ENCODE measurements around the gene PDE4D. TPM values are rescaled to one million over a fixed set of nuclear protein-coding genes. Genes with fewer than 3 reads are reported as not detected.

Gene PDE4D
- total RNA-seq, 1 donor from 2014 or later = 41.0 TPM

DNA sequence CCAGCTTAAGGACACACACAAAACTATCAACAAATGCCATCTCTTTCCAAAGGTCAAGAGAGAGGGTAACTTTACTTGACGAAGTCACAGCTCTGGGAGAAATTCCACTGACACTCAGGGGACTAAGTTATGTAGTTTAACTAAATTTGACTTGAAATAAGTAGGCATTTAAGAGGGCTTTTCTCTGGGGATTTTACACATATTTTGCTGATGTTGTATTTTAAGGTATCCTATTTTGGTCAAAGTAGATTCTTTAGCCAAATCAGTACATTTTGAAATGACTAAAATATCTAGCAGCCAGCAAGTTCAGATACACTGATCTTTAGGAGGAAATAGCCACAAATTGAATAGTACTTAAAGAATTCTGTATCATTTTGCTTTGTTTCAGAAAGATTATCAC, 652.0 kb downstream of the PDE4D start:
- no peak for DNase-seq

- no peak for DNase-seq
These were observed 652.4 kb downstream of the PDE4D start for GRCh38 chr5:59241119-59241518.

DNA sequence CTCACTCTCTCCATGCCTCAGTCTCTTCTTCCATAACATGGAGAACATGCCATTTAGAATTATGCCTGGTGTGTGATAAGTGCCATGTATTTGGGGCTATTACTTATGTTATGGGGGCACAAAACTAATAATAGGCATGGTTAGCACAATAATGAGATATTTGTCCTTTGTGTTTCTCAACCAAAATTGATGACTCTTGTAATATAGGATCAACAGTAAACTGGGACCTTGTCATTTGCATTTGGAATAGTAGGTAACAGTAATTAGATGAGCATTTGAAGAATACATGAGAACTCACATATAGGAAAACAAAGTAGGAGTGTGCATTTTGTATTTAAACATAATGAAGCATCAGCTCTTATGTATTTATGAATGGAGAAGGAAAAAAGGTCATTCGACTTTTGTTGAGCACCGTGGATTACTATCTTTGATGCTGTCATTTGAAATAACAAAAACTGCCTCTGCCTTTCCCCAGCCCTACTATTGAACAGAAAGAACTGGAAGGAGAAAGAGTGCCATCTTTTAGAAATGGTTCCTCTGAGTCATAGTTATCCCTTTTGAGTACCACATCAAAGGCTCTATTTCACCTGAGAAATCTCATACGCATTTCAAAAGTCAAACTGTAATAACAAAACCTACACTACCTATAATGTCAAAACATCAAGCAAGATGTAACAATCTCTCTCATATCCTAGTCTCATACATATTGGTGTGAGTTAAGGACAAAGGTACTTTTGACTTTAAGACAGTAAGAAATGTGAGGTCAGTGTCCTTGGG, 655.2 kb downstream of the PDE4D start:
- DNase-seq = no peak

GRCh38 chr5:59236986-59237385, 656.5 kb downstream of the PDE4D start:
- DNase-seq = no peak

- no peak for DNase-seq
These were observed 657.1 kb downstream of the PDE4D start for GRCh38 chr5:59236448-59236847.

GRCh38 chr5:59234236-59234635, 659.3 kb downstream of the PDE4D start:
- DNase-seq = no peak

DNA sequence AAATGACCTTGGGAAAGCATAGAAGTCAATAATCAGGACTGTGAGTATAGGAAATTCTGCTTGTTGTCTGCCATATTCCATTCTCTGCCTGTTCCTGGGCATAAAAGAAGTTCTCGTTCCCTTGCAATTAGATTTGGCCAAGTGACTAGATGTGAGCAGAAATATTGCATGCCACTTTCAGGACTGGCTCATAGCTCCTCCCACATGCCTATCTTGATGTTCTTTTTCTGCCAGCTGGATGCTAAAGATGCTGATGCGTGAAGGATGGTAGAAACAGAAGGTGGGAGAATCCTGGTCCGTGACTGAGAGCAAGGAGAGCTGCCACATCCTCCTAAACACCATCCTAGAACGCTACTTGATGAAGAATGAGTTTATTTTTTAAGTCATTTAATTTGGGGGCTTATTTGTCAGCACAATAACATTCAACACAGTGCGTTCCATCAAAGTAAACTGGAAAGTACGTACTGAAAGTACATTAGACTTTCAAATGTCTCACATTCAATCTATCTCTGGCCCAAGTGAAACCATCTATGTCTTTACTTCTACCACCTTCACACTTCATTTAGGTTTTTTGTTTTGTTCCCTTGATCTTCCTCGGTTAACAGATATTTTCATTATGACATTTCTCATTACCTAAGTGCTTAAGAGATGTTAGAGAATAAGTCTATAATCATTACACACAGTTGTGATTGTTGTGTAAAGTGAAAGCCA, 662.1 kb downstream of the PDE4D start:
- DNase-seq = no peak

GRCh38 chr5:59222687-59223511, 670.6 kb downstream of the PDE4D start:
- peak; percentile 35 for DNase-seq

DNA sequence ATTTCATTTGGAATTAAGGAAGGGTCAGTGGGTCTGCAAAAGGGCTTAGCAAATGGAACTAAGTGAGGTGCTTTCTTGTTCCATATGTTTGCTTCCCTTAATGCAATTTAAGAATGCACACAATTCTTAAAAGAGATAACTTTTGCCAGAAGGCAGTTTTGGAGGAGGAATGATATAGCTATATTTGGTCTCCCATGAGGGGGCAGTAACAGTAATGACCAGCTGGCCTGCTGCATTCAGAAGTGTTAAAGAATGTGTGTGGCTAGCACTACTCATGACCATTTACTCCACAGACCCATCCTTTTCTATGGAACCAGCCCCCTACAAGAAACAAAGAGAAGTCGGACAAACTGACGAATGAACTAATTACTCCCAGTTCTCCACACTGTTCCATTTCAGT, 671.8 kb downstream of the PDE4D start:
- no peak for DNase-seq

DNA sequence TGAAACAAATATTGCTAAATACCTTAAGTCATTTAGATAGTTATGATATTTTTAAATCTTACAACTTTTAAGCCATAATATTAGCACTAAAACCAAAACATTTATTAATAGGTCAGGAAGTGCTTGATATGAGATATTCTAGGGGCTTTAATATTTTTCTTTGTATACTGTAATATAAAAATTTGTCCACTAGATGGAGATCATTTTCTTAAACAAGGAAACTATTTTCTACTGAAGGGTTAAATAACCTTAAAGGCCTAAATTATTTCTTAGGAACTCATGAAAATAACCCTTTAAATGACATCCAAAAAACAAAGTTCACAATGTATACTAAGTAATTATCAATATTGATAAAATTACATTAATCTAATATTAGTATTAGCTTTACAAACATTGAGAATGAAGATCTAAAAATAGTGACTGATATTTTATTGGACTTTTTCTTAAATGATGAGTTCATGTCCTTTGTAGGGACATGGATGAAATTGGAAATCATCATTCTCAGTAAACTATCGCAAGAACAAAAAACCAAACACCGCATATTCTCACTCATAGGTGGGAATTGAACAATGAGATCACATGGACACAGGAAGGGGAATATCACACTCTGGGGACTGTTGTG, 675.0 kb downstream of the PDE4D start:
- DNase-seq = peak; percentile 46

- no peak for DNase-seq
These were observed 676.7 kb downstream of the PDE4D start for GRCh38 chr5:59216841-59217240.

GRCh38 chr5:59212596-59212995, 680.9 kb downstream of the PDE4D start:
- DNase-seq = no peak

DNA sequence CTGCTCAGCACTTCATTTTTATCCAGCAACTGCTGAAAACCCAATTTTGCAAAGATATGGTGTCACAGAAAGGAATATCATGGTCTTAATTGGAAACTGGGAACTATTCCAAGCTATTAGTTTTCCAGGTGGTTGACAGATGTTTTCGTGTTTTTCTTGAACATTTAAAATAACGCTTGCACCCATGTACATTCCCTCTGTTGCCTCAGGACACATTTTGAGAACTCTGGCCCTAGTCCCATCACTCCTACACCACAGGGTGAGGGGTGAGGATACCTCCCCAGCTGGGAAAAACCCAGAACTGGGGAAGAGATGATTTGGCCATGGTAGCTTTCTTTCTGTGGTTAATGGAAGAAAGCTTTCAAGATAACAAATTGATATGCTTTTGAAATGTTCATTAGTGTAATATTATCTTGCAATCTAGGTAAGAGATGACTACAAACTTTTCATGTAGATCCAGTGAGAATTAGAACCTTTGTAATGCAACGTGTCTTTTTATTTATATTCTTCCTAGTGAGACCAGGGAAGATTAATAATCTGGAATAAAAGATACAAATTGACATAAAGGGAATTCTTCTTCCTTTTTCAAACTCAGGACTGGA, 683.7 kb downstream of the PDE4D start:
- no peak for DNase-seq

DNA sequence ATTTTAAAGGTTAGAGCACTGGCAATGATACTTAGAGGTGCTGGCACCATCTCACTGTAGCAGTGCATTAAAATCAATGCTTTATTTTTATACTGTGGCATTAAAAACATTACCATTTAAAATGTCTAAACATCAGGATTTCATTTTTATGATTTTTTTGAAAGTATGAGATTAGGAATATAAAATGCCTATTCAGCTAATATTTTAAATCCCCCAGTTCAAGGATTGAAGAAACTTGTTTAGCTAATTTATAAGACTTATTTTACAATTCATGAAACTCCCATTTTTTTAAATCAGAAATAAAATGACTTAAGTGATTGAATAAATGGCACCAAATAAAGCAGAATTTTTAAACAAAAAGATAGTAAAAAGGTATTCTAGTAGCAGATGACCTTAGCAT, 685.1 kb downstream of the PDE4D start:
- no peak for DNase-seq

GRCh38 chr5:59207401-59207800, 686.1 kb downstream of the PDE4D start:
- DNase-seq = no peak

GRCh38 chr5:59206132-59206581, 687.4 kb downstream of the PDE4D start:
- peak; percentile 54 for DNase-seq

DNA sequence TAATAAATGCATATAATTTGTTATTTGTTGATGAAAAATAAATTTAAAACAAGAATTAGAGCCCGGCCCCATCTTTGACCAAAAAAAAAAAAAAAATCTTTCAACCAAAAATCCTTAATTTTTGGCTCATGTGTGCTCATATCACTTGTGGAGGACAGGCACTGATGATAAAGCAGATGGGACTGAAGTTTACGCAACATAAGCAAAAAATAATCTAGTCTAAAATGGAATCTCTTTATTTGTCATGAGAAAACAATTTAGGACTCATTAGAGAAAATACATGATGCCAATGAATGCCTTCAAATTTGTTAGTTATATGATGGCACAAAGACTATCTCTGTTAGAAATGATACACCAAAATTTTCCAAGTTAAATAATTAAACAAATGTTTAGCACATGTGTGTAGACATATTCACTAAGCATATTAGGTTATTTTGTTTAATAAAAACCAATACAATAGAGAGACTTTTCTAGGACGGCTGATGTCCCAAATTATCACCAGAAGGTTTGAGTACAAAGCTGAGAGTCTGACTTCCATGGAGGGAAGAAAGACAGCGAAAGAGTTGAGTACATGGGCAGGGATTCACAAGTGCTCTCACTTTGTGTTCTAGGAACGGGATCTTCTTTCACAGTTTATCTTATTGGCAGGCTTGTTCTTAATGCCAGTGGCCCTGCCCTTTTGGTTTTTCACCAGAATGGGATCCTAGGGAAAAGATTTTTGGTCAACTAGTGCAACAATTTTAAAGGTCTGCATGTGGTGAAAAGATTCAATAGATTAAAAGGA, 689.2 kb downstream of the PDE4D start:
- no peak for DNase-seq

GRCh38 chr5:59199868-59200267, 693.7 kb downstream of the PDE4D start:
- DNase-seq = no peak

DNA sequence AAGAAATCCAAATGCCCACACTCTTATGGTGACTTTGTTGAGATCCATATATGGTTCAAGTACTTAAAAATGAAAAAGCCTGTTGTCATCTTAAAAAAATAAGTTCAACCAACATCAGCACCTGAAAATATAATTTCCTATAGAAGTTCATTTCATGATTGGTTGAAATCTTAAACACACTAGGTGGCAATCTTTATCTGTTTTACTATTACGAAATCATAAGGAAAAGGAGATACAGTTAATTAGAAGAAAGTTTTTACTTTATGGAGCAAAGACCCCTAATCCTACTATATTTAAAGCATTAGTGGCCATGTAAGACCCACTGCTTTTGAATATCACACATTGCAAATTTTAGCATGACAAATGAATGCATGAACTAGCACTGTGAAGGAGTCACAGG, 694.7 kb downstream of the PDE4D start:
- DNase-seq = no peak

DNA sequence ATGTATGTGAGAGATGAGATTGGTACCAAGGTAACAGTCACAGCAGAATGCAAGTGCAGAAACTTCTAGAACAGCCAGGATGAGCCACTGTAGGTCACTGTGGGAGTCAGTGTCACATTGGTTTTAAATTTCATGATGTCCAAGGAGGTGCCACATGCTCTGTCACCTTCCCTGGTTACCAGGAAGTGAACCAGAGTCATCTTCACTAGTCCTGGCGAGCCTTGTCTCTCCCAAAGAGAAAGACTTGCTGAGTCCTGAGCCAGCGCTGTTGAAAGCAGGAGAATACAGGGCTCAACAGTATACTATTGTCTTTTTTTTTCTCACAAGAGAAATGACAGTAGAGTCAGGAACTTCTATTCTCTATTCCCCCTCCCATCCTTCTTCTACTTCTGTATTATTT, 695.2 kb downstream of the PDE4D start:
- no peak for DNase-seq

DNA sequence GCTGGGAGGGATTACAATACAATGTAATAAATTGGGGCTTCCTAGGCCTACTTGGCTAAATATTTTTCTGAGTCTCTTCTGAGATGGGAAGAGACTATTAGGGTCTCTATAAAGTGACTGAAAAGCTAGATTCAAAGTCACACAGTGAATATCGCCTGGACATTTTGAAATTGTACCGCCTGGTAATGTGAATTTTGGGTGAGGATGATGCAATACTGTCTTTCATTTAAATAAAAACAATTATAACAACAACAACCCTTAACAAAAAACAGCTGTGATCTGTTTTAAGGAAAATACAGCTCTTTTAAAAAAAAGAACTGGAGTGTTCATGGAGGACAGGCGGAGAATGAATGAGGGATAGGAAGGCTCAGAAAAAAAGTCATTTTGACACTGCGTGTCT, 695.6 kb downstream of the PDE4D start:
- DNase-seq = no peak

Data from dermis blood vessel endothelial cell (primary cell).